Type B pancreatic cell (in vitro differentiated cells): Measurements from ENCODE around the gene SKOR1. TPM values are rescaled to one million over a fixed set of nuclear protein-coding genes. Genes with fewer than 3 reads are reported as not detected.
A peak's percentile ranks its signal among the peaks of the same experiment; 100 is the strongest.

Experiments used
- DNase-seq: peaks from one replicate; pipeline ENCODE4 v3.0.0; 2021; ENCODE audit warnings: mixed read lengths; ENCODE audit not compliant: unreplicated experiment; ENCODE audit errors: extremely low spot score
- H3K27ac Mint-ChIP-seq: 2 replicates; pipeline ENCODE4 v1.8.0; 2021; ENCODE audit warnings: mild to moderate bottlenecking, mixed read lengths
- H3K27me3 Mint-ChIP-seq: 2 replicates; pipeline ENCODE4 v1.8.0; 2021; ENCODE audit warnings: mixed read lengths
- H3K36me3 Mint-ChIP-seq: 2 replicates; pipeline ENCODE4 v1.8.0; 2021; ENCODE audit warnings: mixed read lengths
- H3K4me1 Mint-ChIP-seq: one replicate; pipeline ENCODE4 v1.8.0; 2021; ENCODE audit warnings: mixed read lengths; ENCODE audit not compliant: unreplicated experiment
- H3K4me3 Mint-ChIP-seq: 2 replicates; pipeline ENCODE4 v1.8.0; 2021; ENCODE audit warnings: mild to moderate bottlenecking, mixed read lengths
- H3K9me3 Mint-ChIP-seq: 2 replicates; pipeline ENCODE4 v1.8.0; 2021; ENCODE audit warnings: mixed read lengths
- CTCF ChIP-seq: fragments of 200-600 bp; sonication (generic); conservative IDR thresholded peaks from 2 replicates; pipeline ENCODE4 v1.5.0; 2021; ENCODE audit warnings: antibody characterized with exemption, mild to moderate bottlenecking
- total RNA-seq: library from RNA; stranded (reverse); gene quantifications from 2 replicates; pipeline ENCODE4 v1.2.1, GENCODE V29; 2021; ENCODE audit warnings: low replicate concordance

SKOR1 gene
- total RNA-seq, 1 donor from 2014 or later = 0.65 TPM

GRCh38 chr15:67832897-67833709 is 7.8 kb downstream of the SKOR1 start:
- H3K27ac Mint-ChIP-seq = no peak overlapping the region
- H3K4me3 Mint-ChIP-seq = peak overlapping the region; percentile 86
- H3K9me3 Mint-ChIP-seq = no peaks in the 10 kb centered on the region
- H3K27me3 Mint-ChIP-seq = peaks cover 90% of the 10 kb centered on the region
- no peaks in the 10 kb centered on the region for H3K36me3 Mint-ChIP-seq
- H3K4me1 Mint-ChIP-seq = peaks cover 21% of the 10 kb centered on the region
- DNase-seq = no peak
- TF ChIP-seq CTCF = no peak

- TF ChIP-seq CTCF = peak; percentile 79
- Mint-ChIP-seq H3K9me3 (no peaks in the 10 kb centered on the region), H3K4me1 (peaks cover 25% of the 10 kb centered on the region), H3K36me3 (no peaks in the 10 kb centered on the region), H3K4me3 (peak overlapping the region; percentile 86), H3K27ac (peak overlapping the region; percentile 27), H3K27me3 (peaks cover 87% of the 10 kb centered on the region)
- DNase-seq = no peak
These were observed 8.6 kb downstream of the SKOR1 start for GRCh38 chr15:67833710-67834511.

- no peak for DNase-seq
- H3K4me1 Mint-ChIP-seq = peaks cover 25% of the 10 kb centered on the region
- peak overlapping the region; percentile 86 for H3K4me3 Mint-ChIP-seq
- H3K27me3 Mint-ChIP-seq = peaks cover 83% of the 10 kb centered on the region
- TF ChIP-seq CTCF = no peak
- no peaks in the 10 kb centered on the region for H3K36me3 Mint-ChIP-seq
- no peaks in the 10 kb centered on the region for H3K9me3 Mint-ChIP-seq
- H3K27ac Mint-ChIP-seq = no peak overlapping the region
These were observed 9.4 kb downstream of the SKOR1 start for GRCh38 chr15:67834581-67835296.

- no peak overlapping the region for H3K27ac Mint-ChIP-seq
- H3K9me3 Mint-ChIP-seq = no peaks in the 10 kb centered on the region
- peak overlapping the region; percentile 86 for H3K4me3 Mint-ChIP-seq
- H3K4me1 Mint-ChIP-seq = peaks cover 29% of the 10 kb centered on the region
- no peak for TF ChIP-seq CTCF
- no peak for DNase-seq
- peaks cover 3% of the 10 kb centered on the region for H3K36me3 Mint-ChIP-seq
- peaks cover 81% of the 10 kb centered on the region for H3K27me3 Mint-ChIP-seq
These were observed 10.2 kb downstream of the SKOR1 start for GRCh38 chr15:67835297-67836133.

GRCh38 chr15:67836134-67836455 is 10.8 kb downstream of the SKOR1 start:
- no peak for DNase-seq
- Mint-ChIP-seq H3K9me3 (no peaks in the 10 kb centered on the region), H3K27ac (no peak overlapping the region), H3K27me3 (peaks cover 75% of the 10 kb centered on the region), H3K4me3 (peak overlapping the region; percentile 86), H3K36me3 (peaks cover 3% of the 10 kb centered on the region), H3K4me1 (peaks cover 32% of the 10 kb centered on the region)
- no peak for TF ChIP-seq CTCF
